K562 (cell line): Measurements from ENCODE around the gene PCSK1. TPM values are rescaled to one million over a fixed set of nuclear protein-coding genes. Genes with fewer than 3 reads are reported as not detected.

Experiments used
- ATAC-seq: fragments of 200-7000 bp; cut with Tn5 transposase; 3 replicates; pipeline ENCODE4 v1.9.1; 2020; ENCODE audit warnings: moderate library complexity
- BruUV-seq: library from RNA; stranded (reverse); fragments of 400-500 nt; replicated peaks from 2 replicates; lab custom pipeline; 2021; lab: Mats Ljungman, UMichigan
- CTCF ChIA-PET: fragments of 300-600 bp; formaldehyde crosslinking; extraction: SDS; loops from one replicate; lab custom pipeline; 2021; ENCODE audit warnings: low intra/inter-chr PET ratio; lab: Yijun Ruan, JAX
- POLR2A ChIA-PET: fragments of 300-600, 350-650 bp; sonication (Branson Sonifier 250); formaldehyde crosslinking; extraction: SDS; loops from one replicate; lab custom pipeline; 2021; ENCODE audit warnings: antibody characterized with exemption, inconsistent platforms; lab: Yijun Ruan, JAX
- DNase-seq, 4 experiments: peaks; one replicate each; pipeline versions ENCODE4 v3.0.0 to v3.0.0-alpha.2; 2011 to 2018; ENCODE audit warnings: low spot score in 3 of 4, mixed read lengths in 3 of 4; ENCODE audit errors: extremely low read depth in 1 of 4
- FAIRE-seq: peaks from 2 replicates; lab custom pipeline; 2011; peaks lifted over from hg19 to GRCh38; lab: Jason Lieb, UNC
- H2AFZ ChIP-seq: 2 replicates; pipeline ENCODE4 v1.6.0; 2011; ENCODE audit warnings: low read depth, low read length, control low read depth, inconsistent platforms
- H3K27ac ChIP-seq: fragments of 200-600 bp; 3 replicates; pipeline ENCODE4 v1.8.0; 2011; ENCODE audit warnings: low read depth, mild to moderate bottlenecking, control low read depth, inconsistent platforms, low read length, moderate library complexity, mixed read lengths; ENCODE audit errors: extremely low read depth
- H3K27me3 ChIP-seq, 2 experiments: fragments of 300-600 bp in 1 of 2; 2 replicates in 1 of 2; 3 replicates in 1 of 2; pipeline versions ENCODE4 v1.6.0 to v1.8.0; 2011; ENCODE audit warnings: inconsistent platforms in 2 of 2, low read length in 2 of 2, mild to moderate bottlenecking in 1 of 2, mixed read lengths in 1 of 2, moderate library complexity in 1 of 2; ENCODE audit not compliant: control insufficient read depth in 2 of 2, insufficient read depth in 2 of 2
- H3K36me3 ChIP-seq: fragments of 300-600 bp; 3 replicates; pipeline ENCODE4 v1.8.0; 2011; ENCODE audit warnings: mild to moderate bottlenecking, low read length, inconsistent platforms; ENCODE audit not compliant: control insufficient read depth, insufficient read depth
- H3K4me1 ChIP-seq, 2 experiments: fragments of 200-600 bp in 1 of 2; replicated peaks in 1 of 2; 2 replicates in 1 of 2; 3 replicates in 1 of 2; pipeline versions ENCODE4 v1.5.1 to v1.8.0; 2011; ENCODE audit warnings: inconsistent platforms in 2 of 2, low read length in 2 of 2, mild to moderate bottlenecking in 1 of 2, mixed read lengths in 1 of 2, moderate library complexity in 1 of 2; ENCODE audit not compliant: control insufficient read depth in 2 of 2, insufficient read depth in 2 of 2
- H3K4me2 ChIP-seq: 2 replicates; pipeline ENCODE4 v1.6.1; 2011; ENCODE audit warnings: low read length, control low read depth, inconsistent platforms, mixed read lengths; ENCODE audit not compliant: insufficient read depth
- H3K4me3 ChIP-seq: fragments of 200-600 bp; sonication (generic), shearing (Covaris generic); 2 replicates; pipeline ENCODE4 v1.5.1; 2016; ENCODE audit warnings: control low read depth, inconsistent platforms
- H3K79me2 ChIP-seq: fragments of 200-600 bp; 3 replicates; pipeline ENCODE4 v1.8.0; 2011; ENCODE audit warnings: low read length, inconsistent platforms; ENCODE audit not compliant: control insufficient read depth, insufficient read depth
- H3K9ac ChIP-seq, 2 experiments: 2 replicates each; pipeline versions ENCODE4 v1.6.0 to v1.6.1; 2011; ENCODE audit warnings: low read depth in 2 of 2, low read length in 2 of 2, control low read depth in 1 of 2, inconsistent platforms in 1 of 2, mild to moderate bottlenecking in 1 of 2, mixed read lengths in 1 of 2; ENCODE audit not compliant: insufficient read depth in 1 of 2
- H3K9me1 ChIP-seq: one replicate; pipeline ENCODE4 v1.6.0; 2011; ENCODE audit warnings: inconsistent platforms, mild to moderate bottlenecking, low read length, moderate library complexity; ENCODE audit not compliant: control insufficient read depth, insufficient read depth
- H3K9me3 ChIP-seq: replicated peaks from 2 replicates; pipeline ENCODE4 v1.5.1; 2011; ENCODE audit warnings: low read depth, low read length, inconsistent platforms; ENCODE audit not compliant: control insufficient read depth, insufficient read depth
- H4K20me1 ChIP-seq: replicated peaks from 2 replicates; pipeline ENCODE4 v1.6.1; 2011; ENCODE audit warnings: low read length, inconsistent platforms, mixed read lengths; ENCODE audit not compliant: control insufficient read depth, insufficient read depth
- CREM ChIP-seq: IDR thresholded peaks from 2 replicates; pipeline ENCODE4 v1.6.1; 2014; ENCODE audit warnings: antibody characterized with exemption, low read depth
- CXXC5 ChIP-seq: fragments of 250-450 bp; sonication (Bioruptor Pico); IDR thresholded peaks from 2 replicates; pipeline ENCODE4 v1.8.0; 2022; ENCODE audit warnings: inconsistent platforms, mild to moderate bottlenecking, moderate library complexity
- EHMT2 ChIP-seq: fragments of 450-650 bp; IDR thresholded peaks from 2 replicates; pipeline ENCODE4 v1.6.1; 2018; ENCODE audit warnings: antibody characterized with exemption
- MAZ ChIP-seq, 2 experiments: fragments of 450-650 bp in 1 of 2; sonication (generic) in 1 of 2; formaldehyde crosslinking; IDR thresholded peaks in 1 of 2; conservative IDR thresholded peaks in 1 of 2; 2 replicates each; pipeline versions ENCODE4 v1.4.0 to v1.5.0; 2020; ENCODE audit warnings: mild to moderate bottlenecking in 1 of 2, missing genetic modification reagents in 1 of 2
- NFIC ChIP-seq: fragments of 450-650 bp; IDR thresholded peaks from 2 replicates; pipeline ENCODE4 v1.6.1; 2017; ENCODE audit warnings: mild to moderate bottlenecking, inconsistent platforms
- PRMT5 ChIP-seq: sonication (generic); formaldehyde crosslinking; IDR thresholded peaks from 2 replicates; pipeline ENCODE4 v1.5.0; 2020; ENCODE audit warnings: missing genetic modification reagents
- SAFB2 ChIP-seq: fragments of 200-400 bp; formaldehyde crosslinking; IDR thresholded peaks from 2 replicates; pipeline ENCODE4 v1.6.1; 2018; ENCODE audit warnings: borderline replicate concordance, low read length, low read depth, moderate library complexity; ENCODE audit not compliant: severe bottlenecking
- WGBS: fragments of 100-300 bp; shearing (Covaris generic); methylation state at CpG from one replicate; pipeline ENCODE4 v1.1.6; 2016; ENCODE audit warnings: low coverage, mixed read lengths; ENCODE audit not compliant: insufficient coverage; ENCODE audit errors: missing lambda C conversion rate; 5-methylcytosine and 5-hydroxymethylcytosine counted together
- in situ Hi-C: fragments of 300-500 bp; cut with MboI; formaldehyde crosslinking; loops from 4 replicates; pipeline ENCODE4 v1.15.0; 2018; ENCODE audit warnings: inconsistent platforms, mixed read lengths
- intact Hi-C: fragments of 100-400 bp; cut with micrococcal nuclease; formaldehyde crosslinking; loops from 2 replicates; pipeline ENCODE4 v1.14.2; 2022
- polyA plus RNA-seq, 8 experiments: library from polyadenylated mRNA; depleted of rRNA in 4 of 8; stranded (reverse) in 5 of 8; unstranded in 3 of 8; fragments of >200 nt; fragmentation: Nextera tagmentation in 2 of 8; fragmentation: Illumina TruSeq in 1 of 8; extraction: Ambion mirVana in 2 of 8; extraction: Trizol in 1 of 8; gene quantifications; 2 replicates each; pipeline versions ENCODE4 v1.2.1 to v1.2.3, GENCODE V29; 2011 to 2014; ENCODE audit warnings: inconsistent platforms in 1 of 8, missing spikeins in 1 of 8
- total RNA-seq, 7 experiments: library from RNA; depleted of rRNA in 6 of 7; stranded (reverse); fragments of >200 nt in 6 of 7; fragmentation: Illumina TruSeq in 2 of 7; extraction: Trizol in 2 of 7; gene quantifications; 2 replicates each; pipeline versions ENCODE4 v1.2.1 to v1.2.3, GENCODE V29; 2011 to 2021; ENCODE audit warnings: low replicate concordance in 1 of 7
- TF ChIP-seq, protein P1 (sequence below), 2 experiments: fragments of 450-650 bp; IDR thresholded peaks; 2 replicates each; pipeline ENCODE4 v1.6.1; 2018; ENCODE audit warnings: mild to moderate bottlenecking in 2 of 2, low read depth in 1 of 2; ENCODE audit not compliant: partially characterized antibody in 2 of 2
- TF ChIP-seq, protein P2 (sequence below), 2 experiments: fragments of 450-650 bp; formaldehyde crosslinking in 1 of 2; IDR thresholded peaks; 2 replicates each; pipeline versions ENCODE4 v1.4.0 to v1.6.1; 2014 to 2020; ENCODE audit warnings: mild to moderate bottlenecking in 2 of 2, borderline replicate concordance in 1 of 2, low read depth in 1 of 2

Gene PCSK1
- total and polyA plus RNA-seq, 9 of the 15 experiments (the other 6 are each of a cell fraction or from before 2014, with no cell fraction given): not detected

DNA sequence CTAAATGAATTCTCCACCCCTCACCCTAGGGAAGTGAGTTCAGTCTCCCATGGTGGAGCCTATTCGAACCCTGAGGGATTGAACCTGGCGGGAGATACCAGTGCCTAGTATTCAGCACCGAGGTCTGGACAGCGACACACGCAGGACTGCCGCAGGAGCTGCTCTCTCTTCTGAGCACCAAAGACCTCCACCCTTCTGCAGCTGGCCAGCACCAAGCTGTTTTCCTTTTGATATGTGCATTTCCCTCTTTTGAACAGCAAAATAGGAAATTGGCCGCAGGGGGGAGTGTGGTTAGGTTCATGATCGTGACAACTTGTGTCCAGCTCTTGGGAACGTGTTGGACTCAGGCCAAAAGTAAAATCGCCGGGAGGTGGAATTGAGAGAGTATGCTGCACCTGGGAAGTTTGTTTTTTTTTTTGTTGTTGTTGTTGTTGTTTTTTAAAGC is 1.2 kb upstream of the PCSK1 start:
- no peak overlapping the region for H3K4me2 ChIP-seq
- in situ Hi-C loops (no loop called here), intact Hi-C loops (no loop called here)
- H3K79me2 ChIP-seq: no peaks in the 10 kb centered on the region
- ChIA-PET POLR2A (interaction anchor here (0.6 to 0.7 kb wide), 2 partner anchors 1504 to 1649 kb away, joined by 3 read pairs; no protein-coding TSS in a partner anchor), CTCF (no interaction called here)
- no peaks in the 10 kb centered on the region for H3K9me1 ChIP-seq
- no peaks in the 10 kb centered on the region for H3K36me3 ChIP-seq
- peaks cover 2 to 20% of the 10 kb centered on the region in 2 experiments; a peak in 3 of 5 replicates for H3K27me3 ChIP-seq
- no peak overlapping the region for H3K27ac ChIP-seq
- no peak overlapping the region for H2AFZ ChIP-seq
- no peak overlapping the region for H3K9ac ChIP-seq
- H3K4me3 ChIP-seq: no peak overlapping the region
- peak; percentile 46 for FAIRE-seq
- H3K9me3 ChIP-seq: no peaks in the 10 kb centered on the region
- peak; percentile 37 to 59 (median 48) for DNase-seq
- no peaks in the 10 kb centered on the region for H3K4me1 ChIP-seq
- ATAC-seq: peak; percentile 92
- H4K20me1 ChIP-seq: no peaks in the 10 kb centered on the region
- under 1% methylated on average over 11 of the region's 11 CpGs for WGBS
- no TSS peak for BruUV-seq
- peak; percentile 81 for TF ChIP-seq NFIC
- TF ChIP-seq EHMT2: peak; percentile 96
- no peak for TF ChIP-seq SAFB2
- TF ChIP-seq, protein P1, sequence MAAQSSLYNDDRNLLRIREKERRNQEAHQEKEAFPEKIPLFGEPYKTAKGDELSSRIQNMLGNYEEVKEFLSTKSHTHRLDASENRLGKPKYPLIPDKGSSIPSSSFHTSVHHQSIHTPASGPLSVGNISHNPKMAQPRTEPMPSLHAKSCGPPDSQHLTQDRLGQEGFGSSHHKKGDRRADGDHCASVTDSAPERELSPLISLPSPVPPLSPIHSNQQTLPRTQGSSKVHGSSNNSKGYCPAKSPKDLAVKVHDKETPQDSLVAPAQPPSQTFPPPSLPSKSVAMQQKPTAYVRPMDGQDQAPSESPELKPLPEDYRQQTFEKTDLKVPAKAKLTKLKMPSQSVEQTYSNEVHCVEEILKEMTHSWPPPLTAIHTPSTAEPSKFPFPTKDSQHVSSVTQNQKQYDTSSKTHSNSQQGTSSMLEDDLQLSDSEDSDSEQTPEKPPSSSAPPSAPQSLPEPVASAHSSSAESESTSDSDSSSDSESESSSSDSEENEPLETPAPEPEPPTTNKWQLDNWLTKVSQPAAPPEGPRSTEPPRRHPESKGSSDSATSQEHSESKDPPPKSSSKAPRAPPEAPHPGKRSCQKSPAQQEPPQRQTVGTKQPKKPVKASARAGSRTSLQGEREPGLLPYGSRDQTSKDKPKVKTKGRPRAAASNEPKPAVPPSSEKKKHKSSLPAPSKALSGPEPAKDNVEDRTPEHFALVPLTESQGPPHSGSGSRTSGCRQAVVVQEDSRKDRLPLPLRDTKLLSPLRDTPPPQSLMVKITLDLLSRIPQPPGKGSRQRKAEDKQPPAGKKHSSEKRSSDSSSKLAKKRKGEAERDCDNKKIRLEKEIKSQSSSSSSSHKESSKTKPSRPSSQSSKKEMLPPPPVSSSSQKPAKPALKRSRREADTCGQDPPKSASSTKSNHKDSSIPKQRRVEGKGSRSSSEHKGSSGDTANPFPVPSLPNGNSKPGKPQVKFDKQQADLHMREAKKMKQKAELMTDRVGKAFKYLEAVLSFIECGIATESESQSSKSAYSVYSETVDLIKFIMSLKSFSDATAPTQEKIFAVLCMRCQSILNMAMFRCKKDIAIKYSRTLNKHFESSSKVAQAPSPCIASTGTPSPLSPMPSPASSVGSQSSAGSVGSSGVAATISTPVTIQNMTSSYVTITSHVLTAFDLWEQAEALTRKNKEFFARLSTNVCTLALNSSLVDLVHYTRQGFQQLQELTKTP (IDR thresholded peaks at IDR 0.05; ENCODE audit: low read depth in 1 of 2, partially characterized antibody in 2 of 2): peak in 1 of 2 experiments; percentile 58
- 0 out of 4 replicates have a peak, but pooled peaks of 1 of the 2 experiments have one; percentile 20 for TF ChIP-seq MAZ (CRISPR knock-in tag; conservative IDR thresholded peaks at IDR 0.05 in 1 of 2, IDR thresholded peaks at IDR 0.05 in 1 of 2)
- peak; percentile 29; the same call in 1 of the 2 replicates for TF ChIP-seq CXXC5 (CRISPR knock-in tag)
- TF ChIP-seq PRMT5 (CRISPR knock-in tag): 0 out of 2 replicates have a peak, but pooled peaks have one; percentile 42
- TF ChIP-seq, protein P2, sequence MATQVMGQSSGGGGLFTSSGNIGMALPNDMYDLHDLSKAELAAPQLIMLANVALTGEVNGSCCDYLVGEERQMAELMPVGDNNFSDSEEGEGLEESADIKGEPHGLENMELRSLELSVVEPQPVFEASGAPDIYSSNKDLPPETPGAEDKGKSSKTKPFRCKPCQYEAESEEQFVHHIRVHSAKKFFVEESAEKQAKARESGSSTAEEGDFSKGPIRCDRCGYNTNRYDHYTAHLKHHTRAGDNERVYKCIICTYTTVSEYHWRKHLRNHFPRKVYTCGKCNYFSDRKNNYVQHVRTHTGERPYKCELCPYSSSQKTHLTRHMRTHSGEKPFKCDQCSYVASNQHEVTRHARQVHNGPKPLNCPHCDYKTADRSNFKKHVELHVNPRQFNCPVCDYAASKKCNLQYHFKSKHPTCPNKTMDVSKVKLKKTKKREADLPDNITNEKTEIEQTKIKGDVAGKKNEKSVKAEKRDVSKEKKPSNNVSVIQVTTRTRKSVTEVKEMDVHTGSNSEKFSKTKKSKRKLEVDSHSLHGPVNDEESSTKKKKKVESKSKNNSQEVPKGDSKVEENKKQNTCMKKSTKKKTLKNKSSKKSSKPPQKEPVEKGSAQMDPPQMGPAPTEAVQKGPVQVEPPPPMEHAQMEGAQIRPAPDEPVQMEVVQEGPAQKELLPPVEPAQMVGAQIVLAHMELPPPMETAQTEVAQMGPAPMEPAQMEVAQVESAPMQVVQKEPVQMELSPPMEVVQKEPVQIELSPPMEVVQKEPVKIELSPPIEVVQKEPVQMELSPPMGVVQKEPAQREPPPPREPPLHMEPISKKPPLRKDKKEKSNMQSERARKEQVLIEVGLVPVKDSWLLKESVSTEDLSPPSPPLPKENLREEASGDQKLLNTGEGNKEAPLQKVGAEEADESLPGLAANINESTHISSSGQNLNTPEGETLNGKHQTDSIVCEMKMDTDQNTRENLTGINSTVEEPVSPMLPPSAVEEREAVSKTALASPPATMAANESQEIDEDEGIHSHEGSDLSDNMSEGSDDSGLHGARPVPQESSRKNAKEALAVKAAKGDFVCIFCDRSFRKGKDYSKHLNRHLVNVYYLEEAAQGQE (IDR thresholded peaks at IDR 0.05; ENCODE audit: borderline replicate concordance): peak; percentile 98
- TF ChIP-seq, protein P2 (CRISPR knock-in tag; IDR thresholded peaks at IDR 0.05; ENCODE audit: low read depth): peak; percentile 96
- TF ChIP-seq CREM: 0 out of 2 replicates have a peak, but pooled peaks have one; percentile 13
